NCI-H1694 treated with DMSO at 0.1 percent for 48 hours (cell line): ENCODE data around the gene FAM120AOS.

Experiments
- DNase-seq: peaks from one replicate; lab custom pipeline; 2025; lab: John Stamatoyannopoulos, UW

FAM120AOS gene

GRCh38 chr9:93437996-93438395 is 15.4 kb downstream of the FAM120AOS start:
- DNase-seq = no peak

- no peak for DNase-seq
Observed at GRCh38 chr9:93436655-93437407, 16.6 kb downstream of the FAM120AOS start.

- no peak for DNase-seq
Observed at GRCh38 chr9:93436218-93436617, 17.2 kb downstream of the FAM120AOS start.

- DNase-seq = no peak
Observed at GRCh38 chr9:93435386-93435785, 18.0 kb downstream of the FAM120AOS start.

- no peak for DNase-seq
Observed at GRCh38 chr9:93434056-93434455, 19.3 kb downstream of the FAM120AOS start.

- DNase-seq = no peak
Observed at GRCh38 chr9:93432964-93433363, 20.4 kb downstream of the FAM120AOS start.

GRCh38 chr9:93431539-93432105 is 21.8 kb downstream of the FAM120AOS start:
- no peak for DNase-seq

- DNase-seq = no peak
Observed at GRCh38 chr9:93427655-93428379, 25.6 kb downstream of the FAM120AOS start.

GRCh38 chr9:93422977-93423616 is 30.3 kb downstream of the FAM120AOS start:
- no peak for DNase-seq

GRCh38 chr9:93419023-93419422 is 34.4 kb downstream of the FAM120AOS start:
- no peak for DNase-seq

GRCh38 chr9:93417538-93417937 is 35.8 kb downstream of the FAM120AOS start:
- no peak for DNase-seq

GRCh38 chr9:93416530-93417235 is 36.7 kb downstream of the FAM120AOS start:
- no peak for DNase-seq

- no peak for DNase-seq
Observed at GRCh38 chr9:93415176-93415690, 38.1 kb downstream of the FAM120AOS start.

GRCh38 chr9:93413530-93413929 is 39.9 kb downstream of the FAM120AOS start:
- no peak for DNase-seq

- no peak for DNase-seq
Observed at GRCh38 chr9:93406371-93406770, 47.0 kb downstream of the FAM120AOS start.

GRCh38 chr9:93398471-93398870 is 54.9 kb downstream of the FAM120AOS start:
- no peak for DNase-seq

GRCh38 chr9:93397661-93398373 is 55.6 kb downstream of the FAM120AOS start:
- DNase-seq = no peak
